Esophagus squamous epithelium (tissue), 5 donors: ENCODE results near the gene RNF113A. TPM values are rescaled to one million over a fixed set of nuclear protein-coding genes. Genes with fewer than 3 reads are reported as not detected.

Experiments used
- DNase-seq: peaks from one replicate; lab custom pipeline; 2025; lab: John Stamatoyannopoulos, UW
- H3K27ac ChIP-seq, 4 donors: fragments of 200-600 bp; sonication (generic); one replicate each; pipeline ENCODE4 v1.5.1; 2016 to 2019; ENCODE audit warnings: mild to moderate bottlenecking in 1 of 4
- H3K27me3 ChIP-seq, 4 donors: fragments of 200-600 bp; sonication (generic); 1 replicate in 3 of 4; 2 replicates in 1 of 4; pipeline versions ENCODE4 v1.5.1 to v1.6.0; 2017 to 2021; ENCODE audit warnings: antibody characterized with exemption in 1 of 4
- H3K36me3 ChIP-seq, 3 donors: fragments of 200-600 bp; sonication (generic); one replicate each; pipeline ENCODE4 v1.5.1; 2016 to 2019
- H3K4me1 ChIP-seq, 3 donors: fragments of 200-600 bp; sonication (generic); one replicate each; pipeline ENCODE4 v1.5.1; 2017 to 2019
- H3K4me3 ChIP-seq, 4 donors: fragments of 200-600 bp; sonication (generic); 1 replicate in 3 of 4; 2 replicates in 1 of 4; pipeline ENCODE4 v1.5.1; 2016 to 2019; ENCODE audit warnings: mild to moderate bottlenecking in 2 of 4, moderate library complexity in 1 of 4
- H3K9me3 ChIP-seq, 3 donors: fragments of 200-600 bp; sonication (generic); one replicate each; pipeline ENCODE4 v1.5.1; 2016 to 2019
- CTCF ChIP-seq, 6 experiments: fragments of 450-650 bp in 4 of 6; fragments of 200-600 bp in 2 of 6; sonication (generic) in 2 of 6; IDR thresholded peaks; one replicate each; pipeline ENCODE4 v1.5.1; 2016 to 2019; ENCODE audit warnings: antibody characterized with exemption in 6 of 6, mild to moderate bottlenecking in 4 of 6, moderate library complexity in 4 of 6
- POLR2A ChIP-seq, 4 donors: fragments of 450-650 bp; IDR thresholded peaks; one replicate each; pipeline ENCODE4 v1.6.1; 2017; ENCODE audit warnings: antibody characterized with exemption in 4 of 4, mild to moderate bottlenecking in 4 of 4, moderate library complexity in 3 of 4
- WGBS, 2 donors: methylation state at CpG; one replicate each; pipeline ENCODE4 v1.1.5; 2018; 5-methylcytosine and 5-hydroxymethylcytosine counted together
- intact Hi-C: fragments of 100-400 bp; cut with DNase I; formaldehyde crosslinking; loops from one replicate; pipeline ENCODE4 v1.15.0; 2022
- total RNA-seq, 4 donors: library from RNA; depleted of rRNA; stranded (reverse); fragments of >200 nt; gene quantifications; one replicate each; pipeline ENCODE4 v1.1.0, GENCODE V29; 2016
- donor health status: DM: yes; HTN: yes; CAD: no.

The RNF113A gene
- total RNA-seq, 4 donors from 2014 or later, result 8.1 to 23.4 (median 12.2) TPM

GRCh38 chrX:119871245-119871598, 311 bp downstream of the RNF113A start:
- peaks cover 0 to 14% (median 0%) of the 10 kb centered on the region in 3 donors for H3K36me3 ChIP-seq
- no peaks in the 10 kb centered on the region for H3K9me3 ChIP-seq
- peak overlapping the region; percentile 87 to 95 (median 92) for H3K27ac ChIP-seq
- no peaks in the 10 kb centered on the region for H3K27me3 ChIP-seq
- 0 to 32% methylated on average over 4 to 23 of the region's 26 CpGs for WGBS, 2 donors
- DNase-seq, result no peak
- peak overlapping the region; percentile 51 to 73 (median 61) for H3K4me3 ChIP-seq
- TF ChIP-seq POLR2A (IDR thresholded peaks at IDR 0.05), result no peak
- no peak for TF ChIP-seq CTCF (IDR thresholded peaks at IDR 0.05)
- intact Hi-C loops, result loop anchor here (10.0 kb wide), 1 partner anchor 56 kb away; no protein-coding TSS in a partner anchor
- peaks cover 0 to 40% (median 5%) of the 10 kb centered on the region in 3 donors for H3K4me1 ChIP-seq

GRCh38 chrX:119870626-119871131, 854 bp downstream of the RNF113A start:
- TF ChIP-seq POLR2A (IDR thresholded peaks at IDR 0.05) (peak in 1 of 4 donors; percentile 10), CTCF (IDR thresholded peaks at IDR 0.05) (no peak)
- DNase-seq, result no peak
- Histone ChIP-seq H3K27ac (peak overlapping the region; percentile 87 to 95 (median 92)), H3K4me3 (peak overlapping the region; percentile 51 to 73 (median 61)), H3K9me3 (no peaks in the 10 kb centered on the region), H3K4me1 (peaks cover 0 to 40% (median 5%) of the 10 kb centered on the region in 3 donors), H3K36me3 (peaks cover 0 to 8% (median 0%) of the 10 kb centered on the region in 3 donors), H3K27me3 (no peaks in the 10 kb centered on the region)
- intact Hi-C loops, result loop anchor here (10.0 kb wide), 1 partner anchor 56 kb away; no protein-coding TSS in a partner anchor
- 2 to 28% methylated on average over 10 to 23 of the region's 25 CpGs for WGBS, 2 donors

DNA sequence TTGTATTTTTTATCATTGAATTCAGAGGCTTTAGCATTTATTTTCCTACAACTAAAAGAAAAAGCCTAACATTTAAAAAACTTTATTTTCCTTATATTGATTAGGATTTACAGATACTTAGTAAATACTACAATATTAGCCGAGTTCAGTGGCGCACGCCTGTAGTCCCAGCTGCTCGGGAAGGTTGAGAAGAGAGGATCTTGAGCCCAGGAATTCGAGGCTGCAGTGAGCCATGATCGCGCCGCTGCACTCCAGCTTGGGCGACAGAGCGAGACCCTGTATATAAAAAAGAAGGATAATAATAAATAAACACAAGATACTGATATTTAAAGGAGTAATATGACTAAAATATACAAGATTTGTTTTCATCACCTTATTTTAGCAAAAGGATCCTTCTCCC, 18.1 kb downstream of the RNF113A start:
- Histone ChIP-seq H3K4me3 (peak overlapping the region; percentile 55 to 83 (median 65)), H3K4me1 (peaks cover 0 to 20% (median 0%) of the 10 kb centered on the region in 3 donors), H3K36me3 (peaks cover 0 to 24% (median 0%) of the 10 kb centered on the region in 3 donors), H3K27me3 (no peaks in the 10 kb centered on the region), H3K27ac (peak overlapping the region in 3 of 4 donors; percentile 83 to 94 (median 91)), H3K9me3 (no peaks in the 10 kb centered on the region)
- intact Hi-C loops, result no loop called here
- TF ChIP-seq CTCF (IDR thresholded peaks at IDR 0.05) (no peak), POLR2A (IDR thresholded peaks at IDR 0.05) (no peak)
- WGBS, 2 donors, result 39 to 40% methylated on average over 2 to 10 of the region's 10 CpGs
- no peak for DNase-seq

DNA sequence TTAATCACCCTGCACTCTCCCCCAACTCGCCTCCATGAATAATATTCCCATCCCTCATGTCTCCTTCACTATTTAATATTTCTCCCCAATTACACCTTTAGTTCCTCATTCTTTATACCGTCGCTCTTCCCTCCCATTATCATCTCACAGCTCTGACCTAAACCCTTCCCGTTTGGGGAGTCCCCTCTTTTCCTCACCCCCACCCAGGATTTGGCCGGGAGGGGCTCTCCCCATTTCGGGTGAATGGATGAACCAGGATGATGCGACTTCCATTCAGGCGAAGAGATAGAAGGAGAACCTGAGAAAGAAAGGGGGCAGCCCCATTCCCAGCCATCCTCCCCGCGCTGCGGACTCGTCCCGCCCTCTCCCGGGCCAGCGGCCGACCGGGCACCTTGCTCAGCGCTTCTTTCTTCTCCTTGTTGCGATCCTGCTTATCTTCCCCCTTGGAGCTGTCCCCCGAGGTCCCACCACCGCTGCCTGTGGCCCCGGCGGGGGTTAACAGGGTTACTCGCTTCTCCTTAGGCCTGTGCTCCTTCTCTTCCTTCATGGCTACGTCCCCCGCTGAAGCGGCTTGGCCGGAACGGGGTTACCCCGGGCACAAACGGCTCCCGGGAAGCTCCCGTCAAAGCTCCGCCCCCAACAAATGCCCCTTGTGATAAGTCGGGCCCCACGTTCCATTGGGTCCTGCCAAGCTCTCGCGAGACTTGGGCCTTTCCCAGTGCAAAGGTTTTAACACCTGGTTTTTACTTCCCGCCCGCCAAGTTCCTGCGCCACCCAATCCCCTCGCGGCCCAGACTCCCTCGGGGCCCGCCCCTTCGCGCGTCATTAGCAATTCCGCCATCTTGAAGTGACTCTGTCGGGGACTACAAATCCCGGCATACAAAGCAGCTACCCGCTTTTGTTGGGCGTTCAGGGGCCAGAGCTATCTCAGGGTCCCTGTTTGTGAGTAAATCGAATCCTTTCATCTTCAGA, 18.9 kb downstream of the RNF113A start, which contains the start of gene UPF3B:
Gene UPF3B, minus strand, starts transcription at position 582 of the 972 bp plus-strand sequence. Its CDS starts 35 bp downstream, at position 547.
- peak; percentile 71 for DNase-seq
- 1 to 35% methylated on average over 13 to 25 of the region's 54 CpGs for WGBS, 2 donors
- Histone ChIP-seq H3K27ac (peak within 1 kb of the TSS; percentile 83 to 94 (median 92)), H3K36me3 (peaks cover 0 to 30% (median 0%) of the 10 kb centered on the region in 3 donors), H3K4me1 (peaks cover 0 to 20% (median 0%) of the 10 kb centered on the region in 3 donors), H3K9me3 (no peaks in the 10 kb centered on the region), H3K4me3 (peak within 1 kb of the TSS; percentile 55 to 83 (median 65)), H3K27me3 (no peaks in the 10 kb centered on the region)
- TF ChIP-seq POLR2A (IDR thresholded peaks at IDR 0.05), result peak in 2 of 4 donors; percentile 30 to 58
- TF ChIP-seq CTCF (IDR thresholded peaks at IDR 0.05), result no peak
- intact Hi-C loops, result no loop called here
